HG03378 (cell line): ENCODE results near the gene KCND1.

Source experiments
- ATAC-seq: cut with Tn5 transposase; IDR thresholded peaks from one replicate; pipeline ENCODE4 v1.9.1; 2021; ENCODE audit warnings: mild to moderate bottlenecking, moderate library complexity; ENCODE audit not compliant: unreplicated experiment

Gene KCND1

DNA sequence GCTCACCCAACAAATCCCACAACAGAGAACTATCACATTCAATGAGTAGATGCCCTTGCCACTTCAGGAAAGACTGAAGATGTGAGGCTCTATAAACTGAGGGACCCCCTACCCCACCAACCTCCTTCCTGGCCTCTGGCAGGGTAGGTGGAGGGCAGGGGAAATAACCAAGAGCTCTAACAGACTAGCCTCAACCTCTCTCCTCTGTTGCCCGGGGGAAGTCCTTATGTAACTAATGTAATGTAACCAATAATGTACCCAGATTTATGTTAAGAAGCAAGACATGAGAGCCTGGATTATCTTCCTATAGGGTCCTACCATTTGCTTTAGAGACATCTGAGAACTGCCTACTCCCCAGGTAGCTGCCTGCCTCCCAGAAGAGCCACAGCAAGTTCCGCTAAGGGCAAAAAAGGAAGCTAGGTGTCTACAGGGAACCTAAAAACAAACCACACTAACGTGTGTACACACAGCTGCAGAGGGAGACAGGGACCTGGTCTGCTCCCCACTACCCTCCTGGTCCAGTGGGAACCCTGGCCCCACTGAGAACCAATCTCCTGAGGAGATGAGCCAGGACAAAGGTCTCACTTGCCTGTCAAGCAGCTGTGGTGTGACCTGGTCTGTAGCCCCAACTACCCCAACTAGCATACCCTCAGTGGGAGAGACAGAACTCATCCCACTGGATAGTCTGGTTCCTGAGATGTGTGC lies 32.0 kb downstream of the KCND1 start:
- ATAC-seq: no peak

GRCh38 chrX:48938721-48939425 lies 32.8 kb downstream of the KCND1 start:
- ATAC-seq: peak; percentile 46

GRCh38 chrX:48937054-48937907 lies 34.4 kb downstream of the KCND1 start:
- ATAC-seq: peak; percentile 55

DNA sequence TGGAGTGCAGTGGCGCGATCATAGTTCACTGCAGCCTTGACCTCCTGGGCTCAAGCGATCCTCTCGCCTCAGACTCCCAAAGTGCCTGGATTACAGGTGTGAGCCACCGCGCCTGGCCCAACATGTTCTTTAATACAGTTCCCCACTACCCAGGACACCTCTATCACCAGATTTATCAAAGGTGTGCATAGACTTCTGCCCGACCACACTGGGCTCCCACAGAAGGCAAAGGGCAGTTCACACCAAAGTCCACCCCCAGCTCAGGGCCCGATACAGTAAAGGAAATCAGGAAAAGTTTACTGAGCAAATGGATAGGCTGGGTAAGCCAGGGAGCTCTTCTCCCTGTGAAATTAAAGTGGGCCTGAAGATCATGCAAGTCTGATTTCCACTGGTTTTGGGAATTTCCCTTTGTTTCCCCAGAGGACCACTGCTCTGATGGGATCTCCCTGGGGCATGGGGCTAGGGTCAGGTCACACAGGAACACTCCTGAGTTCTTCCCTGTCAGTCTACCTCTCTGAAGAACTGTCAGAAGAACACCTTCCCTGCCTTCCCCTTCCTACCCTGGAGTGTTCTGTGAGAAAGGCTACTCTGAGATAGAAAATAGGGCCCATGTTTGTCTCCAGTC lies 35.1 kb downstream of the KCND1 start:
- peak; percentile 4 for ATAC-seq

- no peak for ATAC-seq
These were observed 36.4 kb downstream of the KCND1 start for GRCh38 chrX:48935301-48935670.

DNA sequence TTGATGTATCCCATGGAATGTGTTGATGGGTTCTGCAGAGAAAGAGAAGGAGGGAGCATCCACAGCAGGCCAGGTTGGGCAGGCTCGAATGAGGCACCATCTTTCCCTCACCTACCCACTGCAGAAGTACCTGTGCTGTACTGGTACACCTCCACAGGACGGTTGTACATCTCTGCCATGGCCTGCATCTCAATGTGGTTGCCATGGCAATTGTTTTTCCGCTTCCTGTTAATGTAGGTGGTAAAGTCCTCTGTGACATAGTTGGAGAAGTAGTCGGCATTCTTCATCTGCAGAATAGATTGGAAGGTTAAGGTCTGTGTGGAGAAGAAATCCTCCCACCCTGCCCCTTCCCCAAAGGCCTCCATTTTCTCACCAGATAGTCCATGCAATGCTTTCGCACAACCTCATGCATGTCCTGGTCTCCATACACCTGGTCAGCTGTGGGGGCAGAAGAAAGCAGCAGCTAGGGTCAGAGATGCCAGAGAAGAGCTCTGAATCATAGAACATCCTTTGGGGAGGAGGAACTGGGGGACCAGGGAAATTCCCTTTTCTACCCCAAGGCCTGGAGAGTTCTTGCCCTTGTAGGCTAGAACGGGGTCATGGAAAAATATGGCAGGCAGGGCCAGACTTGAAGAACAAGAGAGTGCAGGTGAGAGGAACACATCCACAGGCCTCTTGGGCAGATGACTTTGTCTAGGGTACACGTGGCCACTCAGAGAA lies 36.9 kb downstream of the KCND1 start:
- no peak for ATAC-seq

DNA sequence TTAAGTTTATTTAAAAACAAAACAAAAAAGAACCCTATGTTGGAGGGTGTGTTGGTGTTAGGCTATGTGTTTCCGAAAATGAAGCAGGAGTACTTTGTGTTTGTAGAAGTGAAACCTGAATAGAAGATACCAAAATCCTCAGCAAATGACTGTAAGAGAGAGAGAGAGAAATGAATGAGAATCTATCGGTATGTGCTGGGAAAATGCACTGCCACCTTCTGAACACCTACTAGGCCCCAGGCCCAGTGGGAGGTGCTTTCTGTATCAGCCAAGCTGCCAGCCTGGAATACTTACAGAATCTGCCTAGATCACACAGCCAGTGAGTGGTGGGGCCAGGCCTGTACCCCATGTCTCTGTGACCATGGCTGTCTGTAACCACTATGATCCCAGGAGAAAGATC lies 37.9 kb downstream of the KCND1 start:
- ATAC-seq: no peak

DNA sequence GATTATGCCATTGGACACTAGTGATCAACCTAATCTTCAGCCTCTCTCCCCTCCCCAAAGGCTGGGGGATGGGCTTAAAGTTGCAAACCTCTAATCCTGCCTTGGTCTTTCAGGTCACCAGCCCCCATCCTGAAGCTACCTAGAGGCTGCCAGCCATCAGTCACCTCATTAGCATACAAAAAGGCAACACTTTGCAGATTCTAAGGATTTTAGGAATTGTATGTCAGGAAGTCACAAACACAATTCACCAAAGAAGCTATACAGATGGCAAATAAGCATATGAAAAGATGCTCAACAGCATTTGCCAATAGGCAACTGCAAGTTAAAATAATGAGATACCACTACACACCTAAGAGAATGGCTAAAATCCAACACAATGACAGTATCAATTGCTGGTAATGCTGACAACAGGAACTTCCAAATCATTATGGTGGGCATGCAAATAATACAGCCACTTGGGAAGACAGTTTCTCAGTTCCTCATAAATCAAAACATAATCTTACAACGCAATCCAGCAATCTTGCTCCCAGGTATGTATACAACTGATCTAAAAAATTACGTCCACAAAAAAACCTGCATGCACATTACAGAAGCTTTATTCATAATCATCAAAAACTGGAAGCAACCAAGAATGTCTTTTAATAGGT lies 43.8 kb downstream of the KCND1 start:
- no peak for ATAC-seq

DNA sequence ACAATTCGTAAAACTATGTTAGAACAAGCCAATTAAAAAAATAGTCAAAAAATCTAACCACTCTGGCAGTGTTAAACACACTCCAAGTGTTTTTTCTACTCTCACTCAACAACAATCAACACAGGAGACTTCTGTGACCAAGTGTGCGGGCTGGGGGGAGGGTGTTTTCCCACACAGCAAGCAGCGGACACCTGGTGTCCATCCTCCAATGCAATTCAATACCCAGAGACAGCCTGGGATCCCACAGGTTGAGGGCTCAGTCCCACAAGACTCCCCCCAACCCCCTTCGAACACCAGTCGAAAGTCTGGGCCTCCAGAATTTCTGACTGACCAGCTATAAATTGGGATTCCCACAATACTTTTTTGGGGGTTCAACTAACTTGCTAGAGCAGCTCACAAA lies 44.5 kb downstream of the KCND1 start:
- ATAC-seq: no peak

GRCh38 chrX:48924270-48924669 lies 47.4 kb downstream of the KCND1 start:
- ATAC-seq: no peak

DNA sequence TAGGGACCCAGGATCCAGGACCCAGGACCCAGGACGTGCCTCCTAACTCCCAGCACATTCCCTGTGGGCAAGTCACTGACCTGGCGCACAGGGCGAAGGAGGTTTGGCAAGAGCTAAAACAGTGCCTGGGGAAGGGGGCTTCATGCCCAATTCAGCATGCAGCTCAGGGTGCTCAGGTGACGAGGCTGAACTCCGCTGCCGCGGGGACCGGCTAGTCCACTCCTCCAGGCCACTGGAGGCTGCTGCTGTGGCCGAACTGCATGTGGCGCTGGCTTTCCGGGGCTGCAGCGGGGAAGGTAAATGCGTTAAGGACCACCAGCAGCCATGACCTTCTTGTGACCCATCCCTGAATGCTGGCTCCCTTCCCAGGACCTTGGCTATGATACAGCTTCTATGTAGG lies 47.9 kb downstream of the KCND1 start:
- no peak for ATAC-seq

GRCh38 chrX:48920718-48921104 lies 50.9 kb downstream of the KCND1 start:
- no peak for ATAC-seq

- ATAC-seq: no peak
These were observed 51.5 kb downstream of the KCND1 start for GRCh38 chrX:48919947-48920717.

DNA sequence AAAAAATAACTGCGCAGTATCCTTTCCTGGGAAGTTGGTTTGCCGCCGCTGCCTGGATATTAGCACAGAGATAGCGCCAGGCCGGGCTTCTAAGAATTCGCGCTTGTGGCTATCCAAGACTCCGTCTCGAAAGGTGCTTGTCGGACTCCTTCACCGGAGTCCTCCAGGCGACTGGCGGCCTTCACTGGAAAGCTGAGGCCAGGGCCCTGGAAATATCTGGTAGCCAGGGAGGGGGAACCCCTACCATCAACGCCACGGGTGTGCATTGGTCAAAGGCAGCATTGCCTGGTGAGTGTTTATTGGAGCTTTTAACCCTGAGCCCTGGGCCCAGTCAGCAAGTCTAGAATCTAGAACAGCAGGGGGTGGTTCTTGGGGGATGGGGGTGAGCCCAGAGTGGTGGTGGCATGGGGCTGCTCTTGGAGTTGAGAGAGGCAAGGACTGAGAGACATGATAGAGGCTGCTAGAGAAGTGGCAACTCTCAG lies 52.2 kb downstream of the KCND1 start:
- ATAC-seq: peak; percentile 15

DNA sequence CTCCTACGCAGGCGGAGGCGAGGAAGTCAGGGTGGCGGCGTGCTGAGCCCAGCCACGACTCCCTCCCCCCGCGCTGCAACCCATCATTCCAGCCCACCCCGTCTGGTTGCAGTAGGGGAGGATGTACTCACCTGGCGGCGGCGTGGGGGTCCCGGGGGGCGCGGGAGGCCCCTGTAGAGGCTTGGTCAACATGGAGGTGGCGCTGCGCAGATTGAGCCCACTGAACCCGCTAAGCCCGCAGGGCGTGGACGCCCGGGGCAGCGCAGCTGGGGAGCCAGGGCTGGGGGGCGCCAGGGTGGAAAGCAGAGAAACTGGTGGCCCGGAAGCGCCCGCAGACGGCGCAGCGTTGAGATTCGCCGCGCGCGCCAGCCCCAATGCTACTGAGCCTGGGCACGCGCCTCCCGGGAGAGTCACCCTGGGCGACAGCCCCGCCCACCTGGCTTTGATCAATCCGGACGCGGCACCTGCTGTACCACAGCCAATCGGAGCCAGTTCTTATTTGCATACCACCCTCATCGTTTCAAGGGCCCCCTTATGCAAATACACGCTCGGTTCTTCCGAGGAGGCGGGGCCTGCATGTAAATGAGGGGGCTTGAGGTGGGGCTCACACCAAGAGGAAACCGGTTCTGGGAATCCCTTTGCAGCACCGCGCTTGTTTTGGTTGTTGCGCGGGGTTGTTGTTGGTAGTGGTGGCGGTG lies 52.9 kb downstream of the KCND1 start, which contains the start of gene PIM2:
TSS of gene PIM2 (minus strand) at position 382 of the 698 bp plus-strand sequence. CDS start at position 192, 190 bp downstream.
- ATAC-seq: peak; percentile 63

DNA sequence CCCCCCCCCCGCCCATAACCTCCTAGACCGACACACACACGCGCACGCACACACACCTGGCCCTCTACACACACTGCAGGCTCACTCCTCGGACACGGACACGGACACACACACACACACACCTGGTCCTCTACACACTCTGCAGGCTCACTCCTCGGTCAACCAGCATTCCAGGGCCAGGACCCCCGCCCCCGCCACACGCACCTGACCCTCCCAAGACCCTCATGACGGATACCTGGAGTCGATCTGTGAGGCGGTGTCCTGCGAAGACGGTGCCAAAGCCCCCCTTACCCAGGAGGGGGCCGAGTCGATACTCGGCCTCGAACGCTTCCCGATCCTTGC lies 53.4 kb downstream of the KCND1 start:
- no peak for ATAC-seq

DNA sequence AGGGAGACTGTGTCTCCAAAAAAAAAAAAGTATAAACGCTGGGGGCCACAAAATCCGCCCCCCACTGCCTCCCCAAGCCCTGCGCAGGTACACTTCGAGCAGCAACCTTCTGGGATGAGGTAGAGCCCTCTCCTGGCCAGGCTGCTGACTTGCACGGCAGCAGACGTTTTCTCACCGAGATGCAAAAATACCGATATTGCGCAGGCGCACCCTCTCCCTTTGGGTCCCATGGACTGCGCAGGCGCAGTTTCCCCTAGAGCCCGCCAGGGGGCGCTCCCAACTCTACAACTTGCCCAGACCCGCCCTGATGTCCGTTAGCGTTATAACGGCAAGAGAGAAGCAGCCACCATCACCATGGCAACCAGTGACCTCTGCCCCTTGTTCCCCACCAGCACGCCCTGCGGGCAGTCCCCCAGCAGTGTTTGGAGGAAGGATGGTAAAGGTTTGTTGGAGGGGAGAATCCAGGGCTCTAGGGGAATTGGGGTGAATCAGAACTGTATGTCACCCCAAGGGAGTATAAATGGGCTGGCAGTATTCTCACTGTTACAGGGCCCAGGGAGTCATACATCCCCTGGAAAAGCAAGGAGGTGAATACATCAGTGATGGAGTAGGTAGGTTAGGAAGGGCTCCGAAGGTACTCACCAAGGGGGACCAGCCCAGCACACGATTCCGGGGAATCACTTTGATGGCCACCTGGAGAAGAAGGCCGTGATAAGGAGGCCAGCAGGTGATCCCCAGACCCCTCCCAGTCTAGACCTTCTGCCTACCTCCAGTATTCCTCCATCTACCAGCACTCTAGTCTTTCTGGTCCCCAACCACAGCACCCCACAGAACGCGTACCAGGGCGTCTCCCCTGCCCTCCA lies 54.3 kb downstream of the KCND1 start:
- ATAC-seq: peak; percentile 44
